GM18861 (cell line): ENCODE data around the gene NASP.

Experiments used
- ATAC-seq: cut with Tn5 transposase; IDR thresholded peaks from one replicate; pipeline ENCODE4 v1.9.1; 2021; ENCODE audit not compliant: unreplicated experiment

Gene NASP

GRCh38 chr1:45660336-45660735 lies 76.5 kb downstream of the NASP start:
- ATAC-seq: no peak

- ATAC-seq: no peak
Measured at GRCh38 chr1:45666836-45667235, 83.0 kb downstream of the NASP start.

- no peak for ATAC-seq
Measured at GRCh38 chr1:45667321-45668111, 83.7 kb downstream of the NASP start.
